IPS DF 6.9 (cell line): ENCODE measurements around the gene IPO5.
"Not testable (repeated sequence)": the region's sequence is repeated elsewhere in the genome, so short reads cannot be mapped to it uniquely, and the experiment has no call there.

Experiments
- DNase-seq: peaks from one replicate; pipeline ENCODE4 v3.0.0-alpha.2; 2013; ENCODE audit warnings: low read depth, low spot score
- H3K27ac ChIP-seq: one replicate; pipeline ENCODE4 v1.5.1; 2013; ENCODE audit warnings: low read length, control low read depth
- H3K27me3 ChIP-seq: 2 replicates; pipeline ENCODE4 v1.6.1; 2013; ENCODE audit warnings: mild to moderate bottlenecking, low read length; ENCODE audit not compliant: control insufficient read depth, insufficient read depth
- H3K36me3 ChIP-seq: 2 replicates; pipeline ENCODE4 v1.6.1; 2013; ENCODE audit warnings: low read length; ENCODE audit not compliant: control insufficient read depth, insufficient read depth
- H3K4me1 ChIP-seq: 2 replicates; pipeline ENCODE4 v1.6.1; 2013; ENCODE audit warnings: low read length; ENCODE audit not compliant: control insufficient read depth, insufficient read depth
- H3K4me3 ChIP-seq: 2 replicates; pipeline ENCODE4 v1.5.1; 2013; ENCODE audit warnings: mild to moderate bottlenecking, low read length
- H3K9me3 ChIP-seq: 2 replicates; pipeline ENCODE4 v1.6.1; 2013; ENCODE audit warnings: low read length, inconsistent platforms; ENCODE audit not compliant: control insufficient read depth, insufficient read depth
- whole genome bisulfite sequencing: extraction: QIAGEN DNeasy Blood & Tissue Kit; methylation state at CpG from one replicate; pipeline ENCODE4 v1.1.7; 2013; ENCODE audit warnings: mixed read lengths, missing lambda C conversion rate; ENCODE audit not compliant: insufficient read length, insufficient coverage; 5-methylcytosine and 5-hydroxymethylcytosine counted together

The IPO5 gene

DNA sequence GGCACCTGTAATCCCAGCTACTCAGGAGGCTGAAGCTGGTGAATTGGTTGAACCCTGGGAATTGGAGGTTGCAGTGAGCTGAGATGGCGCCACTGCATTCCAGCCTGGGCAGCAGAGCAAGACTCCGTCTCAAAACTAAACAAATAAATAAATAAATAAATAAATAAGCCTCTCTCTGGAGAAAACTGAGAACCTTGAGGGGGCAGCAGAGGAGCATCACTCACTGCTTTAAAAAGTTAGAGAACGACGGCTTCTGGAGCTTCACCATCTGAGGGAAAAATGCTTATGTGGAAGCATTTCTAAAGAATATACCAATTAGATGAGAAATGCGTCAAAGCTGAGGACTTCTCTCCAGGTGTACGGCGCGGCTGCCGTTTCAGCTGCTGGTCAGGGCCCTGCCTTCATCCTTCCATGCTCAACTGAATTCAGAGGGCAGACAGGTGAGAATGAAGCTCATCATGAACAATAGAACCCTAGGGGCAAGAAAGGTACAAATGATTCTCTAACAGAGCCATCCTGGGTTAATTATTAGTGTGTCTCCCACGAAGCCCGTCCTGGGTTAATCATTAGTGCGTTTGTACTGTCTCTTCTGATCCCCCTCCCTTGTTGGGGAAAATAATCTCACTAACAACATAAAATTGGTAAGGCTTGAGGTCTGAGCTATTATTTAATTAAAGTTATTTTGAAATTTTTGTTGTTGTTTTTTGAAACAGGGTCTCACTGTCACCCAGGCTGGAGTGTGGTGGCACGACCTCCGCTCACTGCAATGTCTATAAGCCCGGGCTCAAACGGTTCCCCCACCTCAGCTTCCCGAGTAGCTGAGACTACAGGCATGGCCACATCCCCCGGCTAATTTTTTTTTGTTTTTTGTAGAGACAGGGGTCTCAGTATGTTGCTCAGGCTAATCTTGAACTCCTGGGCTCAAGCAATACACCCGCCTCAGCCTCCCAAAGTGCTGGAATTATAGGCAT is 80.1 kb downstream of the IPO5 start:
- no peak for DNase-seq

DNA sequence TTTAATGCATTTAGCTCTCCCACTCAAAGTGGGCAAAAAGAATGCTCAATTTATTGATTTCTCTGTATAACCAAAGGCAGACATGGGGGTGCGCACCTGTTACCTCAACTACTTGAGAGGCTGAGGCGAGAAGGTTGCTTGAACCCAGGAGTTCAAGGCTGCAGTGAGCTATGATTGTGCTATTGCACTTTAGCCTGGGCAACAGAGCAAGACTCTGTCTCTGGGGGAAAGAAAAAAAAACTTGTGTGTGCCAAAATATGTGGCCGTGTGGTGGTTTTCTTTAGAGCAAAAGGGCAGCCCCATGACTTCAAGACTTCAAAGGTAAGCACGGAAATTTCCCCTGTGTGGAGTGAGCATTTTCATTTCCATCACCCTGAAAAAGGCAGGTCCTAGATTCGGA is 81.9 kb downstream of the IPO5 start:
- Histone ChIP-seq H3K9me3 (no peaks in the 10 kb centered on the region), H3K4me1 (no peaks in the 10 kb centered on the region), H3K27ac (no peak overlapping the region), H3K36me3 (no peaks in the 10 kb centered on the region), H3K4me3 (no peak overlapping the region), H3K27me3 (no peaks in the 10 kb centered on the region)
- no CpG with 5 or more reads among the region's 5 CpGs for WGBS
- DNase-seq: no peak

More for the DNA sequence above, 80.1 kb downstream of the IPO5 start:
- no peaks in the 10 kb centered on the region for H3K4me1 ChIP-seq
- H3K36me3 ChIP-seq: no peaks in the 10 kb centered on the region
- H3K27me3 ChIP-seq: no peaks in the 10 kb centered on the region
- no peaks in the 10 kb centered on the region for H3K9me3 ChIP-seq
- no CpG with 5 or more reads among the region's 19 CpGs for WGBS
- no peak overlapping the region for H3K27ac ChIP-seq
- H3K4me3 ChIP-seq: no peak overlapping the region

DNA sequence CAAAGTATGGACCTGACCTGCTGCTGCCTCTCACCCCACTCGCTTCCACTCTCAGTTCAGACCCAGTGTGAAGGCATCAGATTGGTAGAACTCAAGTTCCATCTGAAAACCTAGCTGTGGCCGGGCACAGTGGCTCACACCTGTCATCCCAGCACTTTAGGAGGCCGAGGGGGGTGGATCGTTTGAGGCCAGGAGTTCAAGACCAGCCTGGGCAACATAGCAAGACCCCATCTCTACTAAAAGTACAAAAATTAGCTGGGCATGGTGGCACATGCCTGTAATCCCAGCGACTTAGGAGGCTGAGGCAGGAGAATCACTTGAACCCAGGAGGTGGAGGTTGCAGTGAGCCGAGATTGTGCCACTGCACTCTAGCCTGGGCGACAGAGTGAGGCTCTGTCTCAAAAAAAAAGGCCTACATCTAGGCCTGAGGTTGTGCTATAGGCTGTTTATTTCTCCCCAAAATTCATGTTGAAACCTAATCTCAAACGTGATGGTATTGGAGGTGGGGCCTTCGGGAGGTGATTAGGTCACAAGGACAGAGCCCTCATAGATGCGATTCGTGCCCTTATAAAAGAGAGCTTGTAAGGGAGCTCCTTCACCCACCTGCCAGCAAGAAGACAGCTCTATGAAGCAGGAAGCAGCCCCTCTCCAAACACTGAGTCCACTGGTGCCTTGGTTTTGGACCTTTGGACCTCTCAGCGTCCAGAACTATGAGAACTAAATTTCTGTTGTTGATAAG is 83.3 kb downstream of the IPO5 start:
- not testable (repeated sequence) for H3K36me3 ChIP-seq, H3K27me3 ChIP-seq, DNase-seq, H3K9me3 ChIP-seq, H3K27ac ChIP-seq, H3K4me3 ChIP-seq, H3K4me1 ChIP-seq
- no CpG with 5 or more reads among the region's 12 CpGs for WGBS

DNA sequence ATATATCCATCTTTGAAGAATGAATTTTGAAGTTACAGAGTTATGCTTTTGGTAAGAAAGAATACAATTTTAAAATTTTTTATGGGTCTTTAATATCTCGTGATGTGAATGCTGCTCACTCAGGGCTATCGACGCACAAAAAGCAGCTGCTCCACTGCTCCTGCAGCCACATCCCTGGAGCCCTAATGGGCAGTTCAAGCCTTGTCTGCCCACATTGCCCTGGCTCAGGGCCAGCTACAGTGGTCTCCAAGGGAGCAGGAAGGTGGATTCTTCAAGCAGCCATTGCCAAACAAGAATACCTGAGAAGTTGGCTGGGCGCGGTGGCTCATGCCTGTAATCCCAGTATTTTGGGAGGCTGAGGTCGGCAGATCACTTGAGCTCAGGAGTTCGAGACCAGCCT is 85.8 kb downstream of the IPO5 start:
- no peak overlapping the region for H3K27ac ChIP-seq
- H3K4me3 ChIP-seq: no peak overlapping the region
- no peaks in the 10 kb centered on the region for H3K4me1 ChIP-seq
- no CpG with 5 or more reads among the region's 7 CpGs for WGBS
- no peak for DNase-seq
- no peaks in the 10 kb centered on the region for H3K9me3 ChIP-seq
- no peaks in the 10 kb centered on the region for H3K27me3 ChIP-seq
- no peaks in the 10 kb centered on the region for H3K36me3 ChIP-seq

DNA sequence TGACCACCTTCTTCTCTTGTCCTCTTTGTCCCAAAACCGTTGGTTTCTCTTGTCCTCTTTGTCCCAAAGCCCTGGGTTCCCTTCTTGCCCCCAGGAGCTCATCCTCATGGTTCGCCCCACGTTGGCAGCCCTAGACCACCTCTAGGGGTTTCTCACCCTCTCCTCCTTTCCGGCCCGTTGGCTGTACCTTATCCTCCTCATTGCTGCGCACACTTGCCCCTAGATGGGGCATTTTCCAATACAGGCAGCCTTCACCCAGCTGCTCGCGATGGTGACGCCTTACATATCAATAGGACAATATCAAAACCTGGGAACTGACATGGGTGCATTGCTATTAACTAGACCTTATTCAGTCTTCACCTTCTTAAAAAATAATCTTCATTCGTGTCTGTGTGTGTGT is 86.5 kb downstream of the IPO5 start:
- Histone ChIP-seq H3K36me3 (no peaks in the 10 kb centered on the region), H3K27ac (no peak overlapping the region), H3K27me3 (no peaks in the 10 kb centered on the region), H3K9me3 (no peaks in the 10 kb centered on the region), H3K4me3 (no peak overlapping the region), H3K4me1 (0 out of 2 replicates have a peak, but pooled peaks cover 1% of the 10 kb centered on the region)
- WGBS: no CpG with 5 or more reads among the region's 10 CpGs
- DNase-seq: no peak

DNA sequence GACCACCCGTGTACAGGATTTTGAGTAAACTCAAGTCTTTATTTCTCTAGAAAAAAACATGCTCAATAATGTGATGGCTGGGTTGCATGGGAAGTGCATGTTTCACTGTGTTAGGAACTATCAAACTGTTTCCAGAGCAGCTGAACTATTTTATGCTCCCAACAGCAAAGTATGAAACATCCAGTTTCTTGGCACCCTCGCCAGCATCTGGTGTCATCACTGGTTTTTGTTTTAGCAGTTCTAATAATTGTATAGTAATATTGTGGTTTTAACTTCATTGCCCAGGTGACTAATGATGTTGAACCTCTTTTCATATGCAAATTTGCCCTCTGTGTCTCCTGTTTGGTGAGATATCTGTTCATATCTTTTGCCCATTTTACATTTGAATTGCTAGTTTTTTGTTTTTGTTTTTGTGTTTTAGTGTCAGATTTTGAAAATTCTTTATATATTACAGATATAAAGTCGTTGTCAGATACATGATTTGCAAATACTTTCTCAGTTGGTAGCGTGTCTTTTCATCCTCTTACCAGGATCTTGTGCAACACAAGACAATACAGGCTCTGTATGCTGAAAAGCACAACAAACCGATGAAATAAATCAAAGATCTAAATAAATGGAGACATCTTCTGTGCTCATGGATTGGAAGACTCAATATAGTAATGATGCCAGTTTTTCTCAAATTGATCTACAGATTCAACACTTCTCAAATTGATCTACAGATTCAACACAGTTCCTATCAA is 87.8 kb downstream of the IPO5 start:
- no peak overlapping the region for H3K27ac ChIP-seq
- no peak for DNase-seq
- no CpG with 5 or more reads among the region's 5 CpGs for WGBS
- H3K9me3 ChIP-seq: no peaks in the 10 kb centered on the region
- no peaks in the 10 kb centered on the region for H3K36me3 ChIP-seq
- 0 out of 2 replicates have a peak, but pooled peaks cover 1% of the 10 kb centered on the region for H3K4me1 ChIP-seq
- no peak overlapping the region for H3K4me3 ChIP-seq
- no peaks in the 10 kb centered on the region for H3K27me3 ChIP-seq

DNA sequence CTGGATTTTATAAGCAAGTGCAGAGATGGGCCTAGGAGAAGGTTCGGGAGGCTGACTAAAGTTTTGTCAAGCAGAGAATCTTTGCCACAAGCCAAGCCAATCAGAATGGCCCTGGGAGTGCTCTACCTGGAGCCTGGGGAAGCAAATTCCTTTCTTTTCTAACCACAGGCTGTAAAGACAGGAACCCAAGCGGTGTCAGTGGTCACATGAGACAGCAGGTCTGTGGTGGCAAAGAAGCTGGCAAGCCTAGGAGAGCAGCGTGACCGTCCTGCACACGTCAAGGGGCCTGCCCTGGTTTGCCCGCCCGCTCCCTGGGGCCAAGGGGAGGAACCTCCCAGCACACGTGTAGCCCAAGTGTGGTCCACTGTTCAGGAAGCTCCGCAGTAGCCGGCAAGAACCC is 90.8 kb downstream of the IPO5 start:
- Histone ChIP-seq H3K4me3 (no peak overlapping the region), H3K36me3 (no peaks in the 10 kb centered on the region), H3K27ac (no peak overlapping the region), H3K27me3 (no peaks in the 10 kb centered on the region), H3K9me3 (no peaks in the 10 kb centered on the region), H3K4me1 (0 out of 2 replicates have a peak, but pooled peaks cover 1% of the 10 kb centered on the region)
- no peak for DNase-seq
- WGBS: no CpG with 5 or more reads among the region's 10 CpGs

DNA sequence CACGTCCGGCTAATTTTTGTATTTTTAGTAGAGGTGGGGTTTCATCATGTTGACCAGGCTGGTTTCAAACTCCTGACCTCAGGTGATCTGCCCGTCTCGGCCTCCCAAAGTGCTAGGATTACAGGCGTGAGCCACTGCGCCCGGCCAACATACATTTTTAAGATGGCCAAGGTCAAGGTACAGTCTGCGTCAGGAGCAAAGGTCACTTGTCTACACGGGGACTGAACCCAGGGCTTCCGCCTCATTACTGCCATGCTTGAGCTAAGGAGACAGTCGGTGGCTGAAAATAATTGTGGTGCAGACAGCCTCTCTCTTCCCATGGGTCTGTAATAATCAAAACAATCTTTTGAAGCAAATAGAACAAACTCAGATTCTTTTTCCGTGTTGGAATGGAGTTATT is 94.3 kb downstream of the IPO5 start:
- not testable (repeated sequence) for H3K4me1 ChIP-seq, H3K4me3 ChIP-seq, H3K9me3 ChIP-seq, H3K27ac ChIP-seq, DNase-seq, H3K36me3 ChIP-seq, H3K27me3 ChIP-seq
- WGBS: no CpG with 5 or more reads among the region's 12 CpGs

DNA sequence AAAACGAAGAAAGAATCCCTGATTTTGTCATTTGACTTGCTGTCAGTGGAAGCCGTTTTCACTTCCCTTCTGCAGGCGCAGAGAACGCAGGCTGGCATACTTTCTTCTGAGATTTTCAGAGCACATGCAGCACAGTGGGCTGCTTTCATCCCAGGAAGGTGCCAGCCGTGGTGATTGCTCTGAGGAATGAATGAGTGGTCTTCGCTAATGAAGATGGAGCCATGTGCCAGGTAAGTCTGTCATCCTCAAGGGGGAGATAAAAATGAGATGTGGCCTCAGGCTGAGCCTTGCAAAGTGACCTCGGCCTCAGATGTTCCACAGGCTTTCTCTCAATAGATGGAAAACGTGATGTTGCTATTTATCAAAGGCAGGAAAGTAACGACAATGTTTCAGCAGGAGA is 94.8 kb downstream of the IPO5 start:
- no peaks in the 10 kb centered on the region for H3K36me3 ChIP-seq
- H3K4me3 ChIP-seq: no peak overlapping the region
- no CpG with 5 or more reads among the region's 9 CpGs for WGBS
- H3K9me3 ChIP-seq: no peaks in the 10 kb centered on the region
- DNase-seq: no peak
- 0 out of 2 replicates have a peak, but pooled peaks cover 1% of the 10 kb centered on the region for H3K4me1 ChIP-seq
- H3K27me3 ChIP-seq: no peaks in the 10 kb centered on the region
- H3K27ac ChIP-seq: no peak overlapping the region

DNA sequence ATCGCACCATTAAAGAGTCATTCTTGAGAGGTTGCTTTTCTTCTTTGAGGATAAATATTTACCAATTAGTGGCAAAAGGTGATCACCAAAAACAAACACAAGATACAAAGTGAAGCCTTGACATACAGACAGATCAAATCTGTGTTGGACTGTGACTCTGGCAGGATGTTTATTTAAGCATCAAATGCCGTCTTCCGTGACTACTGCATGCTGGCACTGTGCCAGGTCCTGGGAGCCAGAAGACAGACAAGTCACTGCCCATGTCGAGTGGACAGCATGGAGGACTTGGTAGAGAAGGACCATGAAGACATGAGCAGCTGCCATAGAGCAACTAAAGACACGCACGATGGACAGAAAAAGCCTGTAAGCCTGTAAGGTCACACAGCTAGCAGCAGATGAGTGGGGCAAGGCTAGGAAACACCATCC is 96.6 kb downstream of the IPO5 start:
- H3K36me3 ChIP-seq: no peaks in the 10 kb centered on the region
- no peak overlapping the region for H3K27ac ChIP-seq
- H3K27me3 ChIP-seq: no peaks in the 10 kb centered on the region
- peaks cover 2% of the 10 kb centered on the region; the same call in 1 of the 2 replicates for H3K4me1 ChIP-seq
- WGBS: no CpG with 5 or more reads among the region's 6 CpGs
- H3K9me3 ChIP-seq: no peaks in the 10 kb centered on the region
- H3K4me3 ChIP-seq: no peak overlapping the region
- DNase-seq: no peak
